ENCODE data around the gene PHLPP2. TPM values are rescaled to one million over a fixed set of nuclear protein-coding genes. Genes with fewer than 3 reads are reported as not detected.

PHLPP2 gene
- total RNA-seq, 5 donors from 2014 or later (not counting 1 experiment from before 2014, with no cell fraction given) = 7.6 to 9.9 (median 9.3) TPM

DNA sequence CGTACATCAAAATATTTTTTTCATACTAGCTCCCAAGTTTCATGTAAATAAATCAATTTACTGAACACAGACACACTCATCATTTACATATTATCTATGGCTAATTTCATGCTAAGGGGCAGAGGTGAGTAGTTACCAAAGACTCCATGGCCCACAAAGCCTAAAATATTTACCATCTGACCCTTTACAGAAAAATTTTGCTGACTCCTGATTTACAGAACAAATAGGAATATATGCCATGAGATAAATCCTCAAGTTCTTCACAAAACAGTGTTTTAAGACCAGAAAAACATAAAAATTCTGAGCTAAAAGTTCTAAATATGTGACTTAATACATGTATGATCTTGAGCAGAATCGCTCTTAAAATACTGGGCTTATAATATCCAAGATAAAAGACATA is 36.6 kb upstream of the PHLPP2 start:
- CTCF ChIA-PET = interaction anchor here in 1 of 2 donors (0.7 kb wide), 1 partner anchor 200 kb away, joined by 3 read pairs; no protein-coding TSS in a partner anchor
- WGBS (ENCODE audit: insufficient coverage) = 100% methylated on average over 1 of the region's 2 CpGs
- H3K36me3 Mint-ChIP-seq = peaks cover 52% of the 10 kb centered on the region
- DNase-seq (no peak), ATAC-seq (replicated peaks in 1 of 4) (no peak)
- H3K9me3 Mint-ChIP-seq = no peaks in the 10 kb centered on the region
- no peaks in the 10 kb centered on the region for H3K9me3 ChIP-seq
- H3K27me3 ChIP-seq (replicated peaks in 1 of 2; ENCODE audit: control insufficient read depth in 2 of 2, extremely low read depth in 1 of 2, insufficient read depth in 2 of 2, low read length in 1 of 2) = no peaks in the 10 kb centered on the region
- H3K27ac ChIP-seq (ENCODE audit: low read length) = no peak overlapping the region
- POLR2A ChIA-PET = interaction anchor here in 1 of 2 donors (0.7 kb wide), 1 partner anchor 8 kb away, joined by 4 read pairs; no protein-coding TSS in a partner anchor
- H3K4me1 ChIP-seq (ENCODE audit: control insufficient read depth in 1 of 2, extremely low read depth in 1 of 2, insufficient read depth in 2 of 2, low read length in 2 of 2) = no peaks in the 10 kb centered on the region
- H3K36me3 ChIP-seq (ENCODE audit: control insufficient read depth in 2 of 2, extremely low read depth in 1 of 2, insufficient read depth in 1 of 2, low read length in 1 of 2) = peaks cover 7 to 68% of the 10 kb centered on the region in 2 donors
- no peak overlapping the region for H3K4me3 Mint-ChIP-seq
- H3K27me3 Mint-ChIP-seq = no peaks in the 10 kb centered on the region
- H3K4me3 ChIP-seq (ENCODE audit: control insufficient read depth in 1 of 2, extremely low read depth in 1 of 2, low read length in 1 of 2) = no peak overlapping the region
- H3K27ac Mint-ChIP-seq = no peak overlapping the region
- no peaks in the 10 kb centered on the region for H3K4me1 Mint-ChIP-seq

DNA sequence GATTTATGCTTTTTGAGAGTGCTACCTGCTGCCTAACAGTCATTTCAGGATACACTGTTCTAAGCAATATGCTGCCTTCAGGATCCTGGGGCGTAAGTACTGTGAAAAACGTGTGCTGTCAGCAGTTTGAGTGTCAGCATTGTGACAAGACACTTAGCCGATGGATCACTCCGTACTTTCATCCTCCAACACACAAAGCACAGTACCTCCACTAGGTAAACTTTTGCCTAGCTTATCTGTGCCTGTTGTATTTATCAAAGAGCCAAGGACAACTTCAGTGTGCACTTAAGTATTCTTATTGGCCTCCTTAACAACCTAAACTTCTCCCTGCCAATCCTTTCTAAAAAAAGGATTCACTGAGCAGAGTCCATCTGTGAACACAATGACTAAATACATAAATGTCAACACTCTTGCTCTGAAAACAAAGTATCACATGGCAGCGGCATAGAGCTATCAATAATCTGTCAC is 33.8 kb upstream of the PHLPP2 start:
- H3K27me3 Mint-ChIP-seq = no peaks in the 10 kb centered on the region
- Histone ChIP-seq H3K4me3 (ENCODE audit: control insufficient read depth in 1 of 2, extremely low read depth in 1 of 2, low read length in 1 of 2) (no peak overlapping the region), H3K27ac (ENCODE audit: low read length) (no peak overlapping the region), H3K27me3 (replicated peaks in 1 of 2; ENCODE audit: control insufficient read depth in 2 of 2, extremely low read depth in 1 of 2, insufficient read depth in 2 of 2, low read length in 1 of 2) (no peaks in the 10 kb centered on the region), H3K4me1 (ENCODE audit: control insufficient read depth in 1 of 2, extremely low read depth in 1 of 2, insufficient read depth in 2 of 2, low read length in 2 of 2) (no peaks in the 10 kb centered on the region), H3K36me3 (ENCODE audit: control insufficient read depth in 2 of 2, extremely low read depth in 1 of 2, insufficient read depth in 1 of 2, low read length in 1 of 2) (peaks cover 11 to 76% of the 10 kb centered on the region in 2 donors), H3K9me3 (no peaks in the 10 kb centered on the region)
- H3K4me1 Mint-ChIP-seq = no peaks in the 10 kb centered on the region
- no peak overlapping the region for H3K4me3 Mint-ChIP-seq
- peaks cover 57% of the 10 kb centered on the region for H3K36me3 Mint-ChIP-seq
- POLR2A ChIA-PET = interaction anchor here in 1 of 2 donors (0.6 kb wide), 1 partner anchor 37 kb away, joined by 4 read pairs; no protein-coding TSS in a partner anchor
- CTCF ChIA-PET = interaction anchor here in 1 of 2 donors (0.6 kb wide), 1 partner anchor 117 kb away, joined by 3 read pairs; no protein-coding TSS in a partner anchor
- H3K9me3 Mint-ChIP-seq = no peaks in the 10 kb centered on the region
- no peak overlapping the region for H3K27ac Mint-ChIP-seq
- 82% methylated on average over 2 of the region's 5 CpGs for WGBS (ENCODE audit: insufficient coverage)
- ATAC-seq (replicated peaks in 1 of 4) (no peak), DNase-seq (no peak)

DNA sequence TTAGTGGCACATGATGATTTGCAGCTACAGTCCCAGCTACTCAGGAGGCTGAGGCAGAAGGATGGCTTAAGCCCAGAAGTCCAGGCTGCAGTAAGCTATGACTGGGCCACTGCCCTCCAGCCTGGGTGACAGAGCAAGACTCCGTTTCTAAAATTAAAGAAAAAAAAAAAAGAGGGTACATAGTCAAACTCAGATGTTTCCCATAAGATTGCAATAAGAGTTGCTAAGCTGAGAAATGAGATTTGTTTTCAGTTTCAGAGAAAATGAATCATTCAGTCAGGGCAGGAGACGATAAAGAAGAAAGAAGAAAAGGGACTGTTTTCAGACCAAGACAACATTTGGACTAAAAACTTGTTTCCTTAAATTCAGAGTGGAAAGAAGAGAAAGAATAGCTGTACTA is 30.2 kb upstream of the PHLPP2 start:
- H3K4me3 ChIP-seq (ENCODE audit: control insufficient read depth in 1 of 2, extremely low read depth in 1 of 2, low read length in 1 of 2) = no peak overlapping the region
- no peaks in the 10 kb centered on the region for H3K4me1 ChIP-seq (ENCODE audit: control insufficient read depth in 1 of 2, extremely low read depth in 1 of 2, insufficient read depth in 2 of 2, low read length in 2 of 2)
- no peak overlapping the region for H3K27ac Mint-ChIP-seq
- H3K9me3 Mint-ChIP-seq = no peaks in the 10 kb centered on the region
- ChIA-PET CTCF (interaction anchor here (0.7 to 1.2 kb wide), 2 partner anchors 129 to 207 kb away, joined by 4 to 6 read pairs; partner anchors contain the start of gene ZNF821 (in 1 of the 2)), POLR2A (interaction anchor here in 1 of 2 donors (0.6 kb wide), 2 partner anchors 26 to 70 kb away, joined by 3 to 7 read pairs; no protein-coding TSS in a partner anchor)
- H3K27me3 Mint-ChIP-seq = no peaks in the 10 kb centered on the region
- peaks cover 6 to 64% of the 10 kb centered on the region in 2 donors for H3K36me3 ChIP-seq (ENCODE audit: control insufficient read depth in 2 of 2, extremely low read depth in 1 of 2, insufficient read depth in 1 of 2, low read length in 1 of 2)
- H3K36me3 Mint-ChIP-seq = peaks cover 55% of the 10 kb centered on the region
- 80% methylated on average over 1 of the region's 2 CpGs for WGBS (ENCODE audit: insufficient coverage)
- H3K4me3 Mint-ChIP-seq = no peak overlapping the region
- DNase-seq (no peak), ATAC-seq (replicated peaks in 1 of 4) (no peak)
- no peaks in the 10 kb centered on the region for H3K9me3 ChIP-seq
- H3K27me3 ChIP-seq (replicated peaks in 1 of 2; ENCODE audit: control insufficient read depth in 2 of 2, extremely low read depth in 1 of 2, insufficient read depth in 2 of 2, low read length in 1 of 2) = no peaks in the 10 kb centered on the region
- no peaks in the 10 kb centered on the region for H3K4me1 Mint-ChIP-seq
- no peak overlapping the region for H3K27ac ChIP-seq (ENCODE audit: low read length)

DNA sequence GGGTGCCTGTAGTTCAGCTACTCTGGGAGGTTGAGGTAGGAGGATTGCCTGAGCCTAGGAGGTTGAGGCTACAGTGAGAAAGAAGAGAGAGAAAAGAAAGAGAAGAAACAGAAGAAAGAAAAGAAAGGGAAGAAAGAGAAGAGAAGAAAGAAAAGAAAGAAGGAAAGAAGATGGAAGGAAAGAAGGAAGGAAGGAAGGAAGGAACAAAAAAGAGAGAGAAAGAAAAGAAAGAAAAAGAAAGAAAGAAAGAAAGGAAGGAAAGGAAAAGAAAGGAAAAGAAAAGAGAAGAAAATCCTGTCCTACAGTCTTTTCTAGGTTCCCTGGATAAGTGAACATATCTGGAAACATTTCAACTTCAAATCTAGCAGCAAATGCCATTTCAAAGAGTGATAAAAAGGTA is 29.6 kb upstream of the PHLPP2 start:
- H3K36me3 Mint-ChIP-seq = peaks cover 56% of the 10 kb centered on the region
- ChIA-PET POLR2A (interaction anchor here in 1 of 2 donors (0.6 kb wide), 1 partner anchor 25 kb away, joined by 7 read pairs; no protein-coding TSS in a partner anchor), CTCF (interaction anchor here (0.6 to 1.2 kb wide), 3 partner anchors 130 to 208 kb away, joined by 4 to 8 read pairs (median 6); partner anchors contain the start of gene ZNF821 (in 1 of the 2))
- H3K27ac ChIP-seq (ENCODE audit: low read length) = no peak overlapping the region
- no peaks in the 10 kb centered on the region for H3K4me1 ChIP-seq (ENCODE audit: control insufficient read depth in 1 of 2, extremely low read depth in 1 of 2, insufficient read depth in 2 of 2, low read length in 2 of 2)
- ATAC-seq (replicated peaks in 1 of 4) (no peak), DNase-seq (no peak)
- no peaks in the 10 kb centered on the region for H3K9me3 ChIP-seq
- no peak overlapping the region for H3K27ac Mint-ChIP-seq
- H3K36me3 ChIP-seq (ENCODE audit: control insufficient read depth in 2 of 2, extremely low read depth in 1 of 2, insufficient read depth in 1 of 2, low read length in 1 of 2) = peaks cover 6 to 69% of the 10 kb centered on the region in 2 donors
- no peak overlapping the region for H3K4me3 ChIP-seq (ENCODE audit: control insufficient read depth in 1 of 2, extremely low read depth in 1 of 2, low read length in 1 of 2)
- no peaks in the 10 kb centered on the region for H3K4me1 Mint-ChIP-seq
- H3K27me3 ChIP-seq (replicated peaks in 1 of 2; ENCODE audit: control insufficient read depth in 2 of 2, extremely low read depth in 1 of 2, insufficient read depth in 2 of 2, low read length in 1 of 2) = no peaks in the 10 kb centered on the region
- H3K9me3 Mint-ChIP-seq = no peaks in the 10 kb centered on the region
- H3K27me3 Mint-ChIP-seq = no peaks in the 10 kb centered on the region
- no peak overlapping the region for H3K4me3 Mint-ChIP-seq

DNA sequence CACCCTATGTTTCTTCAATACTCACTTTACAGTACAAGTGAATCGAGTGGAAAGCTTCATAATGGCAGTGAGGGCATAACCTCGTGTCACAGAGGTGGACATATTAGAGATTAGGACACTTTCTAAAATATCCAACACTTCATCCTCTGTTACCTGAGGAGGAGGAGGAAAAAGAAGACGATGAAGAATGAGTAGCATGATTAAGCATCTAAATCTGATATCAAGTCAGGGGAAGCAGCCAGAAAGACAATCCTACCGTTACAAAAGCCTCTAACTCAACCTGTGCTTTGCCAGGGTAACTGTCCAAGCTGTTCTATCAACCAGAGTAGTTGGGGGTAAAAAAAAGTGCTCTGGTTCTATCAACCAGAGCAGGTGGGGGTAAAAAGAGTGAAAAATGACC is 23.7 kb upstream of the PHLPP2 start:
- H3K27ac Mint-ChIP-seq = peak overlapping the region; percentile 7 to 61
- no peaks in the 10 kb centered on the region for H3K27me3 Mint-ChIP-seq
- no peaks in the 10 kb centered on the region for H3K27me3 ChIP-seq (replicated peaks in 1 of 2; ENCODE audit: control insufficient read depth in 2 of 2, extremely low read depth in 1 of 2, insufficient read depth in 2 of 2, low read length in 1 of 2)
- H3K9me3 Mint-ChIP-seq = no peaks in the 10 kb centered on the region
- no peaks in the 10 kb centered on the region for H3K4me1 ChIP-seq (ENCODE audit: control insufficient read depth in 1 of 2, extremely low read depth in 1 of 2, insufficient read depth in 2 of 2, low read length in 2 of 2)
- H3K4me3 ChIP-seq (ENCODE audit: control insufficient read depth in 1 of 2, extremely low read depth in 1 of 2, low read length in 1 of 2) = no peak overlapping the region
- CTCF ChIA-PET = no interaction called here
- H3K4me3 Mint-ChIP-seq = no peak overlapping the region
- DNase-seq (no peak), ATAC-seq (replicated peaks in 1 of 4) (no peak)
- H3K9me3 ChIP-seq = no peaks in the 10 kb centered on the region
- H3K4me1 Mint-ChIP-seq = peaks cover 0 to 3% (median 0%) of the 10 kb centered on the region in 3 donors
- no CpG with 5 or more reads among the region's 4 CpGs for WGBS (ENCODE audit: insufficient coverage)
- peaks cover 9 to 67% of the 10 kb centered on the region in 2 donors for H3K36me3 ChIP-seq (ENCODE audit: control insufficient read depth in 2 of 2, extremely low read depth in 1 of 2, insufficient read depth in 1 of 2, low read length in 1 of 2)
- no peak overlapping the region for H3K27ac ChIP-seq (ENCODE audit: low read length)
- H3K36me3 Mint-ChIP-seq = peaks cover 43% of the 10 kb centered on the region
- POLR2A ChIA-PET = interaction anchor here in 1 of 2 donors (0.6 kb wide), 1 partner anchor 196 kb away, joined by 3 read pairs; no protein-coding TSS in a partner anchor

DNA sequence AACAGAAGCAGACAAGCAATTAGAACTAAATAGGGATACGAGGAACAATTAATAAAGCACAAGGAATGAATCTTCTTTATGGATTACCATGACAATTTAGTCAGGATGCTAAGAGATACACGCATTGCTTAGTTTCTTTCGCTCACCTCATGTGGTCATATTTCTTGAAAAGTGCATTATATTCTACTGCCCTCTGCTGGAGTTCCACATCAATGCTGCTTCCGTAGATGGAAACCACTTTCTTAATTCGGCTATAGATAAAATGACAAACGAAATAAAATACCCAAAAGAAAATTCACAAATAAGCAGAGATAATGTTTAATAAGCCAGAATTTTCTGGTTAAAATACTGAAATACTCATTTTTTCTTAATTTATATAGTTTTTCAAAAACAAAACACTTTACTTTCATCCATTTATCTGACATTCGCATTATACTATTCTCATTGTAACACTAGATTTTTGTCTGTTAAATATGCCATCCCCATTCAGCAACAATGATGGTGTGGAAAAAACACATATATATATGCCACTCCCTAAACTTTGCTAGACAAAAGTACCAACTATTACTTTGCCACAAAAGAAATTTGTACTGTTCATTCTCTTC is 22.0 kb upstream of the PHLPP2 start:
- peak in 17 of 35 experiments; percentile 4 to 70 (median 13) for DNase-seq
- H3K4me1 Mint-ChIP-seq = peaks cover 0 to 3% (median 0%) of the 10 kb centered on the region in 3 donors
- no CpG with 5 or more reads among the region's 7 CpGs for WGBS (ENCODE audit: insufficient coverage)
- H3K9me3 ChIP-seq = no peaks in the 10 kb centered on the region
- no peak overlapping the region for H3K4me3 ChIP-seq (ENCODE audit: control insufficient read depth in 1 of 2, extremely low read depth in 1 of 2, low read length in 1 of 2)
- no peaks in the 10 kb centered on the region for H3K9me3 Mint-ChIP-seq
- H3K4me1 ChIP-seq (ENCODE audit: control insufficient read depth in 1 of 2, extremely low read depth in 1 of 2, insufficient read depth in 2 of 2, low read length in 2 of 2) = no peaks in the 10 kb centered on the region
- peak in 3 of 4 experiments; percentile 48 to 68 (median 53) for ATAC-seq (replicated peaks in 1 of 4)
- no peak overlapping the region for H3K4me3 Mint-ChIP-seq
- H3K27ac ChIP-seq (ENCODE audit: low read length) = no peak overlapping the region
- peaks cover 41% of the 10 kb centered on the region for H3K36me3 Mint-ChIP-seq
- no peaks in the 10 kb centered on the region for H3K27me3 Mint-ChIP-seq
- H3K27me3 ChIP-seq (replicated peaks in 1 of 2; ENCODE audit: control insufficient read depth in 2 of 2, extremely low read depth in 1 of 2, insufficient read depth in 2 of 2, low read length in 1 of 2) = no peaks in the 10 kb centered on the region
- no peak overlapping the region for H3K27ac Mint-ChIP-seq
- H3K36me3 ChIP-seq (ENCODE audit: control insufficient read depth in 2 of 2, extremely low read depth in 1 of 2, insufficient read depth in 1 of 2, low read length in 1 of 2) = peaks cover 8 to 72% of the 10 kb centered on the region in 2 donors
- ChIA-PET CTCF (no interaction called here), POLR2A (no interaction called here)

All from T-cell (primary cell).